Amygdala (tissue), 56 donors: ENCODE data around the gene FMO3.
A peak's percentile ranks its signal among the peaks of the same experiment; 100 is the strongest.

Source experiments
- DNase-seq, 56 donors: peaks; one replicate each; lab custom pipeline; 2025; lab: John Stamatoyannopoulos, UW

The FMO3 gene

DNA sequence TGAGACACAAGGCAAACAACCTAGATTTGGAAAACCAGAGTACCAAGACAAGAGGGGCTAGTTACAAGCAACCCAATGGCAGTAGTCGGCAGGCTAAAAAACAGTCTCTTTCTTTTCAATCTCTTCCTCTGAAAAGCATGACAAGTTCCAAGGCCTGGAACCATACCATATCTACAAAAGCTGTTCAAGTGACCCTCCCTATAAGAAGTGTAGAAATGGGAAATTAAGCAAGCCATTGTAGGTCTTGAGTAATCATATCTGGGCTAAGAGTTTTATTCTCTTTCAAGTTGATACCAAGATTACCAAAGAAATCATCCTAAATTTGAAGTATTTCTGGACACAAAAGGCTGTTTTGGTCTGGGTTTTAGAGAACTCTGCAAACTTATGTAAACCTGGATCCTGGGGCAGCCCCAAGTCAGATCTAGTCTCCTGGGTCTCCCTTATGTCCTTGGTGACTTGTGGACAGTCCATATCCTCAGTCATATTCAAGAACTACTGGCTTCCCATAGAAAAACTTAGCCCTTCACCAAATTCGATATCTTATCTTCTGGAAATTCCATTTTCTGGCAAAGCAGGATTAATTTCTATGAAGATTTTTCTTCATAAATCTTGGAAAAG, 24.7 kb downstream of the FMO3 start:
- DNase-seq: no peak

DNA sequence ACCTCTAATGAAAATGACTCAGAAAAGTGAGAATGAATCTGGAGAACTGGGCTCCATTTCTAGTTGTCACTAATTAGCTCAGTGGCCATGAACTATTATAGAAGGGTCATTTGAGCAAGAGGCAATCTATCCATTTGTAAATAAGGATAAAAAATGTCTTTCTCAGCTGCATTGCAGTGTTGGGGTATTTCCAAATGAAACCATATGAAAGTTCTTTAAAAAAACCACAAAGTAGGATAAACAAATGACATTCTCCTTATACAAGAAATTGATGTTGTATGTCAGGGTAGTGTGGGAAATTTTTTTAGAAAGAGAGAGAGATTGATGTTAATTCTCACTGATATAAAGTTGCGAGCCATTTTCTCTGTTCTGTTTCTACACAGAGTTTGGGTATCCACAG, 26.0 kb downstream of the FMO3 start:
- DNase-seq: no peak

DNA sequence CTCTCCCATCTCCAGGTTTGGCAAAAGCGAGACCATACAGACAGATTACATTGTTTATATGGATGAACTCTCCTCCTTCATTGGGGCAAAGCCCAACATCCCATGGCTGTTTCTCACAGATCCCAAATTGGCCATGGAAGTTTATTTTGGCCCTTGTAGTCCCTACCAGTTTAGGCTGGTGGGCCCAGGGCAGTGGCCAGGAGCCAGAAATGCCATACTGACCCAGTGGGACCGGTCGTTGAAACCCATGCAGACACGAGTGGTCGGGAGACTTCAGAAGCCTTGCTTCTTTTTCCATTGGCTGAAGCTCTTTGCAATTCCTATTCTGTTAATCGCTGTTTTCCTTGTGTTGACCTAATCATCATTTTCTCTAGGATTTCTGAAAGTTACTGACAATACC, 26.4 kb downstream of the FMO3 start:
- no peak for DNase-seq

DNA sequence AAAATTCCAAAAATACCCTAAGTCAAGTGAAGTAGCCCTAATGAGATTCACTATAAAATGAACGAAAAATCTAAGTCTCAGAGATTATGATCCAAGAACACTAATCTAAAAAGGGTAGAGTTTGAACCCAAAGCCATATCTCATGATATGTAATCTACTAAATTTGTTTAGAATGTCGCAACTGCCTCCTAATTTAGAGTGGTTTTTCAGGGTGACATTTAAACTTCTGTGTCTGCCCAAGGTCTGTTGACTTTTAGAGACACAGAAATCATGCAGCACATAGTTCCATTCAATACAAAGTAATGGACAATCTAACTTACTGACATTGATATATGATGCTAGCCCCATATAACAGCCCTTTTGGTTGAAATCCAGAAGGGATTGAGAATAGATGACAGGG, 28.9 kb downstream of the FMO3 start:
- no peak for DNase-seq

DNA sequence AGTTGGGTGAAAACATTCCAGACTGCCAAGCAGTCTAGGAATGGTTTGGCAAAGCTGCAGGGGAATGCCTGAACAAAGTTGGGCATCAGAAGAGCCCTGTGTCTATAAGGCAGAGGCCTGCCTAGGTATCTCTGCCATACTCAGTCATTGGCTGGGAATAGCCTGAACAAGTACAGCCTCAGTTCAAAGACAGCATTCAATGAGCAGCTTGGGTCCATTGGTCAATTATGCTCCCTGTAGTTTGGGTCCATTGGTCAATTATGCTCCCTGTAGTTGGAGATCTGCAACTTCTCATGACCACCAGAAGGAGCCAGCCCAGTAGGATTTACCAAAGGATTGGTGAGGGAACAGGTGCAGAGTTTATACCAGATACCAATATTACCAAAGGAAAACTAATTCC, 31.6 kb downstream of the FMO3 start:
- no peak for DNase-seq

DNA sequence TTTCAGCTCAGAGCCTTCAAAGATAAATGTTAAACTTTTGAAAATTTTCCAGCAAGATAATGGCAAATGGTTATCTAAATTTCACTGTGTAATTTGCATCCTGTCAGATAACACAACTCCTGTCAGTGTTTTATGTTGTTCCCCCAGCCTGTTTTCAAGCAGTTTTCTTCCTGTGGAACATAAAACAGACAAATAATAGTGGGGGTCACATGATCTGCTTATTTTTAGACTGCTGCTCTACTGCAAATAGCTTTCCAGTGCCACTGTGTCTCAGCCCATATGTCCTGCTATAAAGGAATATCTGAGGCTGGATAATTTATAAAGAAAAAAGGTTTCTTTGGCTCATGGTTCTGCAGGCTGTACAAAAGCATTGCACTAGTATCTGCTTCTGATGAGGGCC, 32.2 kb downstream of the FMO3 start:
- no peak for DNase-seq

DNA sequence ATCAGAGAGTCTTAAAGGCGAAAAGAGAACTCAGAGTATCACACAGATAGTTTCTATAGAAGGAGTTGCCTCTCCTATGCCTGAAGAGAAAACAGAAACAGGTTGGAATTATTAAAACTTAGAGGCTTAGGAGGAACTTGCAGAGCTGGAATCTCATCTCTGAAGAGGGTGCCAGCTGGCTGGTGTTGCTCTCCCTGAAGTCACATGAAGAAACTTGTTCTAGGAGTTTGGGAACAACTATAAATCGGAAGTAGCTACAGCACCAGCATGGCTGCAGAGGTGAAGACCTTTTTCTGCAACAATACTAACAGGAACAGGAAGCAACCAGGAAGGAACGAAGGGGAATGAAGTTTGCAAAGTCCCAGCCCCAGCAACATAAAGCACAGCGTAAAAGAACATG, 35.8 kb downstream of the FMO3 start:
- DNase-seq: no peak

DNA sequence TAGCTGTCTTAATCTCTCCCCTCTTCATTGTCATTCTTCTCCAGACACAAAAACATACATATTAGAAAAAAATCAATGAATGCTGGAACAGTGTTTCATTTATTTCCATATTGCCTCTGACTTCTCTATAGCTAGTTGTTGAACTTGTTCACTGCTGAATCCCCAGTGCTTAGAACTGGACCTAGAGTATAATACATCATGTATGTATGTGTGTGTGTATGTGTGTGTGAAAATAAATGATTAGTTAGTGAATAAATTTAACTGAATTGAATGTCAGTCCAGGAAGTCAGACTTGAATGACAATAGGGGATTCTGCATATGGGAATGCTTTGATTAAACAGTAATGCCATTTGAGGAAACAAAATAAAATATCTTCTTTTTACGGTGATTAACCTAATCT, 36.4 kb downstream of the FMO3 start:
- no peak for DNase-seq

DNA sequence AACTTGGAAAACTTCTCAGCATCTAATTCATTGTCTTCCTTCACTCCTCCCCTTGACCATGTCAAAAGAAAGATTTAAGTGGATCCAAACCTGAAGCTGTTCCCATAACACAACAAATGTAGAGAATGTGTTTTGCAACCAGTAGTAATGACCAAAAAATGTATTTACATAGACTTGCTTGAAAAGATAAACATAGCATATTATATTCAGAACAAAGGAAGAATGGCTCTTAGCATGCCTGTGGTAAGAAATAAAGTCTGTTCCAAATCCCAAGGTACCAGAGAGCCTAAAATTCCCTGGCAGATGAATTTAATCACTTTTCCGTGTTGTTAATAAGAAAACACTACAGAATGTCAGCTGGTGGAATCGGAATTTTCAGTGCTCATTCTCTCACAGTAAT, 36.8 kb downstream of the FMO3 start:
- no peak for DNase-seq

DNA sequence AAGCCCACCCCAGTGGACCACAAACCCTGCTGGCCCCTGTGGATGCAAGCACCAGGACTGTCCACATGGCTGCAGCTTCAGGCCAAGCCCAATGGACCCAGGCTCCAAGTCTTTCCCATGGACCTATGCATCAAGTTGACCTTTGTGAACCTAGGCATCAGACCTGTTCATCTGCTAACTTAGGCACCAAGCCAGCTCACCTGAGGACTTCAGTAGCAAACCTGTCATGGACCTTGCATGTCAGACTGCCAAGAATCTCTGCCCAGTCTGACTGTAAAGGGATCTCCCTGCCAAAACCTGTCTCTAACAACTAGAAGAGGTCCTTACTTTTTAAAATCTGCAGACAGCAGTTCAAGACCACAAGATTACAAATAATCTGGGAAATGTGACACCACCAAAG, 37.8 kb downstream of the FMO3 start:
- DNase-seq: no peak

DNA sequence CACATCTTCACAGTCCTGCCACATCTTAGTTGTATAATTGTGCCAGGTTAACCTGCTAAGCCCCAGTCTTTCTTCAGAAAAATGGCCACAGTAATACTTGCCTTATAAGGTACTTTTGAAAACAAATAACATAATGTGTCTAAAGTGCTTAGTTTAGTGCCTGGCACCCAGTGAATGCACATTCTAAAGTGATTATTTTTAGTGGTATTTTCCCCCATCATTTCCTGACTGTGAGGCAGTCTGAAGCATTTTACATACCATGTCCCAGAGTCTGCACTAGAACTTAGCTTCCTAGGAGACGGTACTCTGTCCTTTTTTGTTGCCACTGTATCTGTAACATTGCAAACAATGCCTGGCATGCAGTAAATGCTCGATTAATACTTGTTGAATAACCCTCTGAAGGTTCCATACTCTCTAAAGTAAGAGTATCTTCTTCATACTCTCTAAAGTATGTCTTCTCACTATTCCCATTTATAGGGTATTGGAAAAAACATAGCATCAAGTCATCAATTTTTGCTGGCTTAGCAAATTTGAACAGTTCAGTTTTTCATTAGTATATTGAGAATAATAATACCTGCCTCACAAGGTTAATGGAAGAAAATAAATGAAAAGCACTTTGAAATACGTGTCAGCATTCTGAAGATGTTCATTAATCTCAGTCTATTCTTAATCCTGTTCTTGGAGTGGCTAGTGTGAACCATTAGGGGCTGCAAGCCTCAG, 43.7 kb downstream of the FMO3 start:
- no peak for DNase-seq

DNA sequence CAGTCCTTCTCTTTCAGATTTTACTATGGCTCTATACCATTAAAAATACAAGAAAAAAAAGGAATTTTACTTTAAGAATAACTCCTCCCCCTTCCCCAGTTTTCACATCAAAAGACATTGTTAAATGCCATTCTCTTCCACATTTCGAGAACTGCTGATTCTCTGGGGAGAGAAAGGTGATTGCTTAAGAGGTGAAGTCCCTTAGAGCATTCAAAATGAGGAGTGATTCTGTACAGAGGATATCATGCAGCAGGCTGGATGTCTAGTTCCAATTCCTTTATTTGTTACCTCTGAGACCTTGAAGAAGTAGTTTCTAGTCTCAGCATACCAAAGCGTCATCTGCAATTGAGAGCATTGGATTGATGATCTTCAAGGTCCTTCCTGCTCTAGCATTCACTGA, 46.9 kb downstream of the FMO3 start:
- DNase-seq: no peak

DNA sequence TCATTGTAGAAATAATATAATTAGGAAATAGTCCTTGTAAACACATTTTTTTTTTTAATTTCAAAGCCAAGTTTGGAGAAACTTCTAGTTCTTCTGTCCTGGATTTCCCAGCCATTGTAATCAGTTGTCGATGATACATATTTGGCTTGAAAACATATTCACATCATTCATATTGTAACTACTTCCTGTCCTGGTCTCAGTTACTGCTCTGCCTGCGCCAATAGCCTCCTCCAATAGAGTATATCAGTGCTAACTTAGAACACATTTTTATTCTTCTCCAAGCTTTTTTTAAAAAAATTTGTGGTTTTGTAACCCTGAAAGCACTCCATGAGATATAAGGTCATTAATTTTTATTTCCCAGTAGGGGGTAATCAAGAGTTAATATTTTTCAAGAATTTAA, 48.3 kb downstream of the FMO3 start:
- no peak for DNase-seq

DNA sequence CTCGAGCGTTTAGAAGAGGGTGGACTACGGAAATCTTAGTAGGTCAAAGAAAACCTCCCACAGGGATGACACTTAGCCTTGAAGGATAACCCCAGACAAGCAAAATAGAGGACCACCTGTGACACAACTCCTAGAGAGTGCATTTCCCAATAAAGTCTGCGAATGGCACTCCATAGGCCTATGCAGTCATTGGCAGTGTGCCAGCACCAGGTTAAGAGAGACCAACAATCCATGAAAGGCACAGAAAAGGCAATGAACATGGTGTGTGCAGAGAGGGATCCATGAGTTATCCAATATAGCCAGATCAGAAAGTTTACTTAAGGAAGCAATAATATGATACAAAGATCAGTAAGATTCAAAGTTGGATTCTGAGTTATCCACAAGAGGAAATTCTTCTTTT, 49.2 kb downstream of the FMO3 start:
- no peak for DNase-seq

DNA sequence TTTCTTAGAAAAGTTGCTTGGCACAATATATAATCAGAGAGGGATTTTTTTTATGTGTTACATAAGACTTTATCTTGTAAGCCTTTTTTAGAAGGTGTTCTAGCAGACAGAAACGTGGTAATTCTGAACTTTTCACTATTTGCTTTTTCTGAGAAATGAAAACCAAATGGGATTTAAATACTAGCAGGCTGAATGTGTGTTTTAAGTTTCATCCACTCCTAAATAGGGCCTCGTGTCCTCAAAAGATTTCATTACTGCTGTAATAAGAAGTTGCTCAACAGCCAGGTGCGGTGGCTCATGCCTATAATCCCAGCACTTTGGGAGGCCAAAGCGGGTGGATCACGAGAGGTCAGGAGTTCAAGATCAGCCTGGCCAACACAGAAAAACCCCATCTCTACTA, 49.7 kb downstream of the FMO3 start:
- DNase-seq: no peak

DNA sequence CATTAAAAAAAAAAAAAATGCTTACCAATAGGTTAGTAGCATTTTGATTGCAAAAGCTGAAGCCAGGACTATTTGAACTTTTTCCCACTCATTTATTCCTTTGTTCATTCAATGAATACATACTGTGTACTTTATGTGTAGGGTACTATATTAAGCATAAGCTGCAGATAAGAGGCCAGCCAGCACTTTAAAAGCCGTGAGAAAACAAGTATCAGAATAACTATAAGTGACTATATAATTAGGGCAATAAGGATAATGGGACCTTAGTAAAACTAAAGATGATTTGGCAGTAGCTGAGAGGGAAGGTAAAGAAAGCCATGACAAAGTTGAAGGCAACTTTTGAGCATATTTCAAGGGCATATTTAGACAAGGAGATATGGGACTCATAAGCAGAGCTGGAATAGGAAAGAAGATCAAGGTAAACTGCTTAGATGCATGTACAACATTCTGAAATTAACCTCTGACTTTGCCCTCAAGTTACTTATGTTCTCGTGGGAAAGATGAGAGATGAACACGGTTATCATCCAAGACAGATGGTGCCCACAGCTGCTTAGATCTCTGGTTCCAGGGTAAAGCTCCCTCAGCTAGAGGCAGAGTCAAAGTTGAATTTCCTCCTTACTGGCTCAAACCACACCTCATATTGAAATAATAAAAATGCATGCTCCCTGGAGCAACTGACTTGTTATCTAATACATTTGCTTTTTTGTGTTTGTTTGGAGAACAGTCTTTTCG, 50.4 kb downstream of the FMO3 start:
- DNase-seq: no peak

DNA sequence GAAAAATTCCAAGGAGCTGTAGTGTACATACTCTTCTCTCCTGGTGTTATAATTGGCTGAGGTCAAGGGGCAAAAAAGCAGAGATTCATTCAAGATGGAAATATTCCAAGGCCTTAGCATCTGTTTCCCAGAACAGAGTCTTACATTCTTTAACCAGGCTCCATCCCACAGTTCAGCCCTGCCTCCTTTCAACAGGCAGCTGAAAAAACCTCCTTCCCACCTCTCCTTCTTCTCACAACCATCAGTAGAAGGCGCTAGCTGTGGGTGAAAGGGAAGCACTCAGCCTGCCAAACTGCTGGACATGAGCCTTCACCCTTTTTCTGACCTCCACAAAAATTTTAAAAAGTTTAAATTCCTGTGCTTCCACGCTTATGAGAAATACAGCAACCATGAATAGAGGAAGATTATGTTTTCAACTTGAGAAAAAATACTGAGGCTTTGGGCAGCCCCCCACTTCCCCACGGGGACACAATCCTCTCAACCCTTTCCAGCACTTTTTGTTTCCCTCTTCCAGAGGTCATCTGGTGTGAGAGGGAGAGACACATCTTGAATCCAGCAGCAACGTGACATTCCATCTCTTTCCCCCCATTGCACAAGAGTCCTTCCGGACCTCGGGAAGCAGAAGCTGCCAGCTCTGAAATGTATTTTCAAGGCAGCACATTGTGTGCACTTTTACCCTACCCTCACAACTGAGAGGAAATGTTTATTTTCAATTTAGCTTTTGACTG, 51.1 kb downstream of the FMO3 start:
- peak in 5 of 56 donors; percentile 1 to 7 (median 5) for DNase-seq

DNA sequence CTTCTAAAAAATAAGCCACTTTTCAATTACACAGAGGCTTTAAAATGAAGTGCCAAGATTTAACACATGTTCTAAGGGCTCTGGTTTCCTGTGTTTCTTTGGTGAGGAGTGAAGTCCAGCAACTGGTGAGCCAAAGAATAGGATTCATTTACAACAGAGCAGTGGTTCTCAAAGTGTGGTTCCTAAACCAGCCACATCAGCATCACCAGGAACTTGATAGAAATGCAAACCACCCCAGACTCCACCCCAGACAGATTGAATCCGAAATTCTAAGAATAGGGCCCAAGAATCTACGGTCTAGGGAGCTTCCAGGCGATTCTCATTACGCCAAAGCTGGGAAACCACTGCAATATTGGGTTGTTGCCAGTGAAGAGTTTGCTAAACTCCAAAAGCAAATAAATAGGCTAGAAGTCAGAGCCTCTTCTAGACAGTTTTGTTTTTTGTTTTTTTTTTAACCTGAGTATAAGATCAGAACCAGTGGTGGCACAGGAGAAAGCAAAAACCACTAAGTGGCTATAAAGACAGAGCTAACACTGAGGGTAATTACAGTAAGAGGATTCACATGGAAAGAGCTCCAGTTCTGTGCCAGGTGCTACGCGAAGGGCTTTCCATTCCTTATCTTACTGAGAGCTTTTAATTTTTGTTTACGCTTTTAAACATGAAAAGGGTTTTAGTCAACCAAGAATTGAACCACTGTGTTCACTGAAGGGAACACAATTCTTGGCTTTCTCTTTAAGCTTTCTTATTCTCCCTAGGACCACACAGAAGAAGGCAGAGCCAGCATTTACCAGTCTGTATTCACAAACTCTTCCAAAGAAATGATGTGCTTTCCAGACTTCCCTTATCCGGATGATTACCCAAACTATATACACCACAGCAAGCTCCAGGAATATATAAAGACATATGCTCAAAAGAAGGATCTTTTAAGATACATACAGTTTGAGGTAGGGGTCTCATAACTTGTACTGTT, 52.0 kb downstream of the FMO3 start:
- peak in 1 of 56 donors; percentile 5 for DNase-seq

DNA sequence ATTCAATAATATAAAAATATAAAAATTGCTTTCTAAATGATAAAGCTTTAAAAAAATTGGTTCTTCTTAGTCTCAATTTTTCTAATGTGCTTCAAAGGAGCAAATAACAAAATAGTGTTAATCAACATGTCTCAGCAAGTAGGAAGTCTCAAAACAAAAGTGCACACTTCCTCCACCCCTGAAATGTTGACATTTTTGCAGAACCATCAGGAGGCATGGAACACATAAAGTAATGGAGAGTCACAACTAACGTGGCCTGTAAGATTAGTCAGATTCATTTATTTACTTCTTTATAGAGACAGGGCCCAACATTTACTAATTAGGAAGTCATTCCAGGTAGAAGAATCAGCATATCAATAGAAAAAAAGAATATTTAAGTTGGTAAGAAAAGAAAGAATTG, 59.5 kb downstream of the FMO3 start:
- DNase-seq: no peak

DNA sequence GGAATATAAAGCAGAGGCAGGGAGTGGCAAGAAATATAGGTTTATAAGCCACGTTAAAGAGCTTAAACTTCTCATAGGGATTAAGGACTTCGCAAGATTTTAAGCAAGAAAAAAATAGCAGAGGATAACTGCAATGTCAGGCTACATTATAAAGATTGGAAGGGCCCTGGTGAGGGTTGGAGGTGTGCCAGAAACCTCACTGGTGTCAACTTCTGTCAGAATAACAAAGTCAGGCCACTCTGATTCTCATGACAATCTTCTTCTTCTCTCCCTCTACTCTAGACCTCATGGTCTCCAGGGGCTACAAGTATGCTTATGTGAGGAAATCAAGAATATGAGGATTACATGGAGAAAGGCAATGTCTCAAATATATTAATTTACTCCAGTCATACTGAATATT, 61.8 kb downstream of the FMO3 start:
- DNase-seq: no peak
